ENCODE measurements around the gene CDH20.

CDH20 gene

DNA sequence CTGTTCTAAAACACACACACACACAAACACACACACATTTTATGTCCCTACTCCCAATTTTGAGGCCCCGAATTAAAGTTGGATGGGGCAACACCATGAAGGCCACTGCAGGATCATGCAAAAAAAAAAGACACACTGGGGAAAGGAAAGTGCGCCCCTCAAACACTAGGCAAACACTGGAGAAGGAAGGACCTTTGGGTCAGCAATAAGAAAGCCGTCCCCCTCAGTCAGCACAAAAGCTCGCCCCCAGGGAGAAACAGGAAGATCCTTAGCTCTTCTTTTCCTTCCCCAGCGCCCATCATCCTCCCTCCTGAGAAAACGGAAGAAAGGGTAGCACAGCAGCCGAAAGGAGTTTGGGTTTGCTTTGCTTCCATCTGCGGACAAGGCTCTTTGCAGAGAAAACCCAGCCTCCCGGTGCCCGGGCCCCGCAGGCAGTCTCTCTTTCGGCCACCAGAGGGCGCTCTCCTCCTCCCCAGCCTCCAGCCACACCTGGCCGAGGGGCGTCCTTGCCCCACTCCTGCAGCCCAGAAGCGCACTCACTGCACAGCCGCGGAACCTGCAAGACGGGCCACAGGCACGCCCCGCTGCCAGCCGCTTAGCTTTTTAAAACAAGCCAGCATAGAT is 248.5 kb downstream of the CDH20 start:
- DNase-seq = peak; percentile 40

DNA sequence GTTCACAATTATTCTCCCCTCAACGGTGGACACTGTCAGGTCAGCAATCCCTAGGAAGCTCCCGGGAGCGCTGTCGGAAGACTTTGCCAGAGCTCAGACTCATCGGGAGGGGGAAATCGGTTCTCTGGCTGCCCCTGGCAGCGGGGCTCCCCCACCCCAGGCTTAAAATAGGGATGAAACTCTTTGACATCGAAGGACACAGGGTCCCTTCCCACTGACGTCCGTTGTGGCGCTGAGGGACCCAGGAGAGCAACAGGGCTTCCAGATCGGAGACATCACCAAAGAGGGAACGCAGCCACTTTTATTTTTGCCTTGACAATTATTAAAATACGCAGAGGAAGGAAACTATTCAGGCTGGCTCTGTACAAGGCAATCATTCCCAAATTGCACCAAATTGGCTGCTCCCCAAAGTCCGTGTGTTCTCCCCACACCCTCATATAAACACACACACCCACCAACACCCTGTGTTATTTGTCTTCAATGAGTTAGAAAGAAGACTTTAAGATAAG is 249.0 kb downstream of the CDH20 start:
- no peak for DNase-seq

DNA sequence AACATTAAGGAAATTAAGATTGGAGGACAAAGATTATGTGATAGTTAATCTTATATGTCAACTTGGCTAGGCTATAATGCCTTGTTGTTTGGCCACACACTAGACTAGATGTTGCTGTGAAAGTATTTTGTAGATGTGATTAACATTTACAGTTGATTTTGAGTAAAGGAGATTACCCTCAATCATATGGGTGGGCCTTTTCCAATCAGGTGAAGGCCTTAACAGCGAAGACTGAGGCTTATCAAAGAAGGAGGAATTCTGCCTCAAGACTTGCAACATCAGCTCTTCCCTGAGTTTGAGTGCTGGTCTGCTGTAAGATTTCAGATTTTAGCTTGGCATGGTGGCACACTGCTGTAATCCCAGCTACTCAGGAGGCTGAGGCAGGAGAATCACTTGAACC is 250.3 kb downstream of the CDH20 start:
- no peak for DNase-seq

DNA sequence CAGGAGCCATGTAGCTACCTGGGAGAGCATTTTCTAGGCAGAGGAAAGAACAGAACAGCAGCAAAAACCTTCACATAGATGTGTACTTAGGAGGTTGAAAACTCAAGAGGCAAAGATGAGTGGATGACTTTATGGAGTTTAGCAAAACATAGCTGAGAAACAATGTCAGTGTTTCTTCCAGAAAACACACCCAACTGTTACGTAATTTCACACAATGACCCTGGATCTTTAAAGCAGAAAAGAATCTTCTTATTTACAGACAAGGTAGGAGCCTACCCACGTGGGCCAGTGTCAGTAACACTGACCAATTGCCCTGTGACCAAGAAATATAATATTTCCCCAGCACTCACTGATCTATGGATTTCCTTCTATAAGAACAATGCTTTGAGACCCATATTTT is 254.6 kb downstream of the CDH20 start:
- DNase-seq = no peak

DNA sequence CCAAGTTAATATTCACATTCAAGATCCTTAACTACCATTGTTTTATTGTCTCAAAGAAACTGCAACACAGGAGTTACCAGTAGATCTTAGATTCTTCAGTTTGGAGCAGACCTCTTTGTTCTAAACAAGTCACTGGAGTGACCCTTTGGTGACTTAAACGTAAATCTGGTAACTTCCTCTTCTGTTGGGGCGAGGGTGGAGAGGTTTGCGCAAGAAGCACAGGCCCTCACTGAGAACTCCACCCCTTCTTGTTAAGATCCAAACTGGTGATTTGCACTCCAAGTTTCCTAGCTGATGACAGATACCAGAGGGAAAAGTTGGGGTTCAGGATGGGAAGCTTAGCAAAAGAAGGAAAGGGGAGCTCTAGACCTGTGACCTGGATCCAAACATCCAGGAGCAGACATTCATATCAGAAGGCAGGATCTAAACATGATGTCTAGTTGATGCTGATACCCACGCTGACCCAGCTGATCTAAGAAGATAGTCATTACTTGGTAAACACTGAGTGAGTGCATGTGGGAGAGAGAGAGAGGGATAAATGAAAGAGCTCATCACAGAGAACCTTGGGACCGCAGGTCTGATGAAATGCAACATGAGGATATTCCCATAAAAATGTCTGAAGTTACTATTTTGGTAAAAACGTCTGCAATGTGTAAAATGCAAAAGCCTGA is 256.0 kb downstream of the CDH20 start:
- DNase-seq = no peak

DNA sequence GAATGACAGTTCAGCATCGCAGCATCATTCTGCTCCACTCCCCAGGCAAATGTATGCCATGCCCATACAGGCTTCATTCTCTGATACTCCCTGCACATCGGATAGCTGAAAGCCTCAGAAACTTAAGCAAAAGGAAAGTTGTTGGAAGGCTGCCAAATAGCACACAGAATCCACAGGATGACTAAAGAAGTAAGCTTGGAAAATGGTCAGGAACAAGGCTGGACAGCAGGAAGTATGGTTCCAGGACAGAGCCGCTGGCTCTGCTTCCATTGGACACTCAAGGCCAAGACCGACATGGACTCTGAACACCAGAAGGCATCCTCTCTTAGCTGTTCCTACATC is 256.5 kb downstream of the CDH20 start:
- DNase-seq = no peak

DNA sequence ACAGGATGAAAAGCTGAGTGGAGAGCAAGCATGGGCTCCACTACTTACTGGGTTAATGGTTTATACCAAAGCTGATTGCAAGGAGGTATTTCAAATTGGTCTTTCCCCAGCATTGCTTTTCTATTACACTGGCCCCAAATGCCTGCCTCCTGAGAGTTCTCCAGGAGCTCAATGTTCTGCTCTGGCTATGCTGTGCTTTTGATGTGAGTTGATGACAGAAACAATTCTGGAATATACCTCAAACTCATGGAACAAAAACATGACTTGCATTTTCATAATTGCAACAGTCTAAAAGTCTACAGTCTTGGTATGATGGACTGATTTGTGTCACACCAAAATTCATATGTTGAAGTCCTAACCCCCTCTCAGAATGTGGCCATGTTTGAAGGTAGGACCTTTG is 258.0 kb downstream of the CDH20 start:
- no peak for DNase-seq

DNA sequence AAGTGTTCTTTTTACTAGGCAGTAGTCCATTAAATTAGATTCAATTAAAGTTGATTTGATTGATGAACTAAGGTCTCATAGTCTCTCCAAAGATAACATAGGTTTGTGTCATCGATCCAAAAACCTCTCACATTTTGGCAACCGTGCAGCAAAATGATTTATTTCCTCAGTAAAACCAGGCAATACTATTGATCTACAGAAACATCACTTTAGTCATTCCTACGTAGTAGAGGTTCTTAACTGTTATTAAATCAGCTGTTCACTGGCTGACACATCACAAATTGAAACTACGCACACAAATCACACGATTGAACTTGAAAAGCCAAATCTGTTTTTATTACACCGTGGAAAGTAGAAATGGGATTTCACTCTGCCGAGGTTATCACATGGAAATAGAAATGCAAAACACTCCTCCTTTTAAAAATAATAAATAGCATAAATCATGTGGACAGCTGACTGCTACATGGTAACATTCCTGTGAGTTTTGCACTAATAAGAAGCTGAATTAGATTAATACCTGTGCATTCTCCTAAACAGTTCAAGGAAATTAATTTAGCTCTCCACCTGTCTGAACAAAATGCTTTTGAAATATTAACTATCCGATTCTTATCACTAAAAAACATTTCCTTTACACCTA is 262.5 kb downstream of the CDH20 start:
- no peak for DNase-seq

DNA sequence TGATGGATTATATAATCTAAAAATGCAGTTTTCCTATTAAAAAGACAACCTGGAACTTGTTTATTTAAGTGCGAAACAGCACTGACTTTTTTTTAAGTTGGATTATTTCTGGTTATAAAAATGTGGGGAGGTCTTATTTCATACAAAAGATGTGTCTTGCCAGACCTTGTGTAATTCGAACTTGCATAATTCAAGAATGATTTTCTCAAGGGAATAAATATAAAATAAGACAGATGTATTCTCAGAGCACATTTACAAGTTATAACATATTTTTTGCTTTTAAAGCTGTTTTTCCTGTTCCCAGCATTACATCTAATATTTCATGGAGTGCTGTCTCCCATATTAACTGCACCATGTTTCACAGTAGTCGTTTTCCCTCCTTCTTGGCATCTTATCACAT is 263.1 kb downstream of the CDH20 start:
- no peak for DNase-seq

DNA sequence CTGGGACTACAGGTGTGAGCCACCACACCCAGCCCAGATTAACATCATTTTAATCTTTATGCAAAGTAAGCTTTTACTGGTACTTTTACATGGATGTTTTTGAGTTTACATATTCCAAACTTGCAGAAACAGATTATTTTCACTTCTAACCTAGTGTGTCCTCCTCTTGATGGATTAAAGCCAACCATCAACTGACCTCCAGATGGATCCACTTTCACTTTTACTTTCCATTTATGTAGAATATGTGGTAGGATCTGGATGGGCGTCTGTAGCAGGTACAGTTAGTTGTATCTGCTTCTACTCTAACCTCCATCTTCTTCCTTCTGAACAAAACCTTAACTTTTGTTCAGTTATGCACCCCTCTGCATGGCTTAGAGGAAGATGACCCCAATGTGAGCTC is 264.1 kb downstream of the CDH20 start:
- DNase-seq = no peak

DNA sequence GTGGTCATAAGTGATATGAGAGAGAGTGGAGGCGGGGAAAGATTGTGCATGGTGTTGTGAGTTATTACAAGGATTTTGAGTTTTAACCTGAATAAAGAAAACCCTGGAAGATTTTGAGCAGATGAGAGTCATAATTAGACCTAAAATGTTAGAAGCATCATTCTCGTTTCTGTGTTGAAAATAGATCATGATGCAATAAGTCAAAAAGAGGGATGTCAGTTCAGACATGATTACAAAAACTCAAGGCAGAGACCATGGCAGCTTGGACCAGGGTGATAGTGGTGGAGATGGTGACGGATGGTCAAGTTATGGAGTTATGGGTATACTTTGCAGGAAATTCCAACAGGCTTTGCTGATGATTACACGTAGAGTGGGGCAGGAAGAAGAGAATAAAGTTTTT is 267.2 kb downstream of the CDH20 start:
- DNase-seq = no peak

DNA sequence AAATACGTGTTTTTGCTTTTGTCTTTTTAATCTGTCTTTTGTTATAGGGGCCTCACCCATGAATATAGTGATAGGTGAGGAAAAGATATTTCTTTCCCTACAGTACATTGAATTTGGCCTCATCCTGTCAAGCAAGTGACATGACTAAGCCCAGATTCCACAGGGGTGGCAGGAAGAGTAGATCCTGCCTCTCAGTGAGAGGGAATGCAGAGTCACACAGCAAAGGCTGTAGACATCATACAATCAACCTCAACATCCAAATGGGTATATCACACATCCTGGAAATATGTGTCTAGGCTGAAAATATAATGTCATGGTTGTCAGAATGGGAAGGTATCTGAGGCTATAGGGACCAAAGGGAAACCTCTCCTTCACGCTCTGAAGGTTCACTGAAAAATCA is 269.6 kb downstream of the CDH20 start:
- DNase-seq = no peak
